ENCODE measurements around the gene TRNP1. TPM values are rescaled to one million over a fixed set of nuclear protein-coding genes. Genes with fewer than 3 reads are reported as not detected.

TRNP1 gene
- total and polyA plus RNA-seq, 4 donors = 0.97 to 10.0 (median 2.4) TPM

DNA sequence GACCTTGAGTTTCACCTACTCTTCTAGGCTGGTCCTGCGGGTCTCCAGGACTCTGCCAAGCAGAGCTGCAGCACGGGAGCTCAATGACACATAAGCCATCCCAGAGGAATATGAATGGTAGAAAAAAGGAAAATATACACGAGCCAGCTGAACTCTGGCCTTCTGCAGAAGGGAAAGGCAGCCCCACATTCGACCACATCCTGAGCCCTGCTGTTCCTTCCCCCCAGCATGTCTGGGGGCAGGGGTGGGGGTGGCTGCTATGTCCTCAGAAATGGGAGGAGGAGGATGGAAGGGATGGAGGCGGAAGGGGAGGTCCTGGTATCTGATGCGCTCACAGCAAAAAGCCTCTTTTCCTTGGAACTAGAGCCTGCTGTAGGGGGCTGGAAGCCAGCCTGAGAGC lies 21.1 kb upstream of the TRNP1 start:
- 69% methylated on average over 6 of the region's 6 CpGs for WGBS
- no peak for DNase-seq (ENCODE audit: low spot score)
- Histone ChIP-seq H3K36me3 (ENCODE audit: control insufficient read depth in 4 of 4, insufficient read depth in 3 of 4, low read depth in 1 of 4, low read length in 3 of 4) (no peaks in the 10 kb centered on the region), H3K9ac (ENCODE audit: low read depth in 1 of 2, low read length in 2 of 2) (no peak overlapping the region), H3K4me1 (ENCODE audit: control insufficient read depth in 4 of 4, insufficient read depth in 4 of 4, low read length in 3 of 4) (no peaks in the 10 kb centered on the region), H3K27me3 (ENCODE audit: control insufficient read depth in 4 of 4, insufficient read depth in 4 of 4, low read length in 3 of 4) (no peaks in the 10 kb centered on the region), H3K27ac (ENCODE audit: low read depth in 1 of 2, low read length in 2 of 2) (no peak overlapping the region), H3K4me3 (ENCODE audit: low read depth in 1 of 3, low read length in 3 of 3) (no peak overlapping the region), H3K9me3 (ENCODE audit: control insufficient read depth in 4 of 4, low read length in 3 of 4) (no peaks in the 10 kb centered on the region)
- TF ChIP-seq HNF4A (conservative IDR thresholded peaks at IDR 0.05) (no peak), TAF1 (conservative IDR thresholded peaks at IDR 0.05) (no peak)

DNA sequence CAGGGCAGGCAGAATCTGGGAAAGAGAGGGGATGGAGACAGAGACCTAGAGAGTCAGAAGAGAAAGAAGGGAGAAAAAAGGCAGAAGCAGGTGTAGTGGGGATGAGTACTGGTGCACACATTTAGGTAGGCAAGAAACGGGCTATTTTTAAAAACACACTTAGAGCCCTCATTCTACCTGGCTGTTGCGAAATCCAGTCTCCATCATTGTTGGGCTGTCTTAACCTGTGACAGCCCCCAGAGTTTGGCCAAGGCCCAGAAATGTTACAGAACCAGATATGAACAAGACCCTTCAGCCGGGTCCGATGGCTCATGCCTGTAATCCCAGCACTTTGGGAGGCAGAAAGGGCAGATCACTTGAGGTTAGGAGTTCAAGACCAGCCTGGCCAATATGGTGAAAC lies 20.7 kb upstream of the TRNP1 start:
- WGBS = 93% methylated on average over 4 of the region's 4 CpGs
- TF ChIP-seq FOXA1 (IDR thresholded peaks at IDR 0.05) (no peak), HNF4A (conservative IDR thresholded peaks at IDR 0.05) (no peak), GABPA (IDR thresholded peaks at IDR 0.05 in 1 of 2, conservative IDR thresholded peaks at IDR 0.05 in 1 of 2) (no peak), TAF1 (conservative IDR thresholded peaks at IDR 0.05) (no peak), YY1 (IDR thresholded peaks at IDR 0.05) (no peak), NR2F2 (IDR thresholded peaks at IDR 0.05) (no peak)
- TF ChIP-seq, protein P1, sequence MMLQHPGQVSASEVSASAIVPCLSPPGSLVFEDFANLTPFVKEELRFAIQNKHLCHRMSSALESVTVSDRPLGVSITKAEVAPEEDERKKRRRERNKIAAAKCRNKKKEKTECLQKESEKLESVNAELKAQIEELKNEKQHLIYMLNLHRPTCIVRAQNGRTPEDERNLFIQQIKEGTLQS (IDR thresholded peaks at IDR 0.05) = no peak
- TF ChIP-seq, protein P2, sequence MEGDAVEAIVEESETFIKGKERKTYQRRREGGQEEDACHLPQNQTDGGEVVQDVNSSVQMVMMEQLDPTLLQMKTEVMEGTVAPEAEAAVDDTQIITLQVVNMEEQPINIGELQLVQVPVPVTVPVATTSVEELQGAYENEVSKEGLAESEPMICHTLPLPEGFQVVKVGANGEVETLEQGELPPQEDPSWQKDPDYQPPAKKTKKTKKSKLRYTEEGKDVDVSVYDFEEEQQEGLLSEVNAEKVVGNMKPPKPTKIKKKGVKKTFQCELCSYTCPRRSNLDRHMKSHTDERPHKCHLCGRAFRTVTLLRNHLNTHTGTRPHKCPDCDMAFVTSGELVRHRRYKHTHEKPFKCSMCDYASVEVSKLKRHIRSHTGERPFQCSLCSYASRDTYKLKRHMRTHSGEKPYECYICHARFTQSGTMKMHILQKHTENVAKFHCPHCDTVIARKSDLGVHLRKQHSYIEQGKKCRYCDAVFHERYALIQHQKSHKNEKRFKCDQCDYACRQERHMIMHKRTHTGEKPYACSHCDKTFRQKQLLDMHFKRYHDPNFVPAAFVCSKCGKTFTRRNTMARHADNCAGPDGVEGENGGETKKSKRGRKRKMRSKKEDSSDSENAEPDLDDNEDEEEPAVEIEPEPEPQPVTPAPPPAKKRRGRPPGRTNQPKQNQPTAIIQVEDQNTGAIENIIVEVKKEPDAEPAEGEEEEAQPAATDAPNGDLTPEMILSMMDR (IDR thresholded peaks at IDR 0.05; ENCODE audit: low read depth, low read length, missing input control) = no peak
- TF ChIP-seq, protein P3, sequence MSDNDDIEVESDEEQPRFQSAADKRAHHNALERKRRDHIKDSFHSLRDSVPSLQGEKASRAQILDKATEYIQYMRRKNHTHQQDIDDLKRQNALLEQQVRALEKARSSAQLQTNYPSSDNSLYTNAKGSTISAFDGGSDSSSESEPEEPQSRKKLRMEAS (IDR thresholded peaks at IDR 0.05) = no peak
- TF ChIP-seq, protein P4, sequence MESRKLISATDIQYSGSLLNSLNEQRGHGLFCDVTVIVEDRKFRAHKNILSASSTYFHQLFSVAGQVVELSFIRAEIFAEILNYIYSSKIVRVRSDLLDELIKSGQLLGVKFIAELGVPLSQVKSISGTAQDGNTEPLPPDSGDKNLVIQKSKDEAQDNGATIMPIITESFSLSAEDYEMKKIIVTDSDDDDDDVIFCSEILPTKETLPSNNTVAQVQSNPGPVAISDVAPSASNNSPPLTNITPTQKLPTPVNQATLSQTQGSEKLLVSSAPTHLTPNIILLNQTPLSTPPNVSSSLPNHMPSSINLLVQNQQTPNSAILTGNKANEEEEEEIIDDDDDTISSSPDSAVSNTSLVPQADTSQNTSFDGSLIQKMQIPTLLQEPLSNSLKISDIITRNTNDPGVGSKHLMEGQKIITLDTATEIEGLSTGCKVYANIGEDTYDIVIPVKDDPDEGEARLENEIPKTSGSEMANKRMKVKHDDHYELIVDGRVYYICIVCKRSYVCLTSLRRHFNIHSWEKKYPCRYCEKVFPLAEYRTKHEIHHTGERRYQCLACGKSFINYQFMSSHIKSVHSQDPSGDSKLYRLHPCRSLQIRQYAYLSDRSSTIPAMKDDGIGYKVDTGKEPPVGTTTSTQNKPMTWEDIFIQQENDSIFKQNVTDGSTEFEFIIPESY (IDR thresholded peaks at IDR 0.05) = no peak
- H3K27me3 ChIP-seq (ENCODE audit: control insufficient read depth in 4 of 4, insufficient read depth in 4 of 4, low read length in 3 of 4) = no peaks in the 10 kb centered on the region
- H3K9ac ChIP-seq (ENCODE audit: low read depth in 1 of 2, low read length in 2 of 2) = no peak overlapping the region
- H3K4me1 ChIP-seq (ENCODE audit: control insufficient read depth in 4 of 4, insufficient read depth in 4 of 4, low read length in 3 of 4) = no peaks in the 10 kb centered on the region
- no peak for DNase-seq (ENCODE audit: low spot score)
- no peaks in the 10 kb centered on the region for H3K36me3 ChIP-seq (ENCODE audit: control insufficient read depth in 4 of 4, insufficient read depth in 3 of 4, low read depth in 1 of 4, low read length in 3 of 4)
- H3K4me3 ChIP-seq (ENCODE audit: low read depth in 1 of 3, low read length in 3 of 3) = no peak overlapping the region
- H3K27ac ChIP-seq (ENCODE audit: low read depth in 1 of 2, low read length in 2 of 2) = no peak overlapping the region
- no peaks in the 10 kb centered on the region for H3K9me3 ChIP-seq (ENCODE audit: control insufficient read depth in 4 of 4, low read length in 3 of 4)

DNA sequence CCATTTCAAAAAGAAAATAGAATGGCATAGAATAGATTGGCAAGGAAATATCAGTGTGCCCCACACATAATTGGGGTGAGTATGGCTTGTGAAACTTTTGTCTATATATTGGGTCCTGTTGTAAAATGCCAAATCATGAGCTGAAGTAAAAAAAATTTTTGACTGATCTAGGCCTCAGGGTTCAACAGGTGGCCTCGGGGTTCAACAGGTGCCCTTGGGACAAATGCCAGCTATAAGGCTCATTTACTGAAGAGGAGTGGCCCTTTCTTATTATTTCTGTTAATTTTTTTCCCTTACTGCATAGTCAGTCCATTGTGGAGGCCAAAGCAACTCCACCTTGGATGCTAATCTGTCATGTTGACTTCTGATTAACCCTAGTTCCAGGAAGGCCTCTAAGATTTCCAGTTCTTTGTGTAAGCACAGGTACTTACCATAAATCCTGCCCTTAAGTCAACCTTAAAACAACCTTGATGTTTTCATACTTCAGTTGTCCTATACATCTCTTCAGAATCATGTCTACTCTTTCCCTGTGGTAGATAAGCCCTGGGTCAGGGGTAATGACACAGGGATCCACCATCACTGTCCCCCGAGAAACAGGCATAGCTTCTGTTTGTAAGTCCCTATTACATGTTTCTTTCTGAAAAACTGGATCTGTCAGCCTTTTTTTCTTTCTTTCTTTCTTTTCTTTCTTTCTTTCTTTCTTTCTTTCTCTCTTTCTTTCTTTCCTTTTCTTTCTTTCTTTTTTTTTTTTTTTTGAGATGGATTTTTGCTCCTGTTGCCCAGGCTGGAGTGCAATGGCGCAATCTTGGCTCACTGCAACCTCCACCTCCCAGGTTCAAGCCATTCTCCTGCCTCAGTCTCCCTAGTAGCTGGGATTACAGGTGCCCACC lies 16.6 kb upstream of the TRNP1 start:
- no peak overlapping the region for H3K9ac ChIP-seq (ENCODE audit: low read depth in 1 of 2, low read length in 2 of 2)
- no peak for DNase-seq (ENCODE audit: low spot score)
- no peak overlapping the region for H3K4me3 ChIP-seq (ENCODE audit: low read depth in 1 of 3, low read length in 3 of 3)
- H3K36me3 ChIP-seq (ENCODE audit: control insufficient read depth in 4 of 4, insufficient read depth in 3 of 4, low read depth in 1 of 4, low read length in 3 of 4) = no peaks in the 10 kb centered on the region
- H3K4me1 ChIP-seq (ENCODE audit: control insufficient read depth in 4 of 4, insufficient read depth in 4 of 4, low read length in 3 of 4) = no peaks in the 10 kb centered on the region
- H3K27me3 ChIP-seq (ENCODE audit: control insufficient read depth in 4 of 4, insufficient read depth in 4 of 4, low read length in 3 of 4) = no peaks in the 10 kb centered on the region
- no peak overlapping the region for H3K27ac ChIP-seq (ENCODE audit: low read depth in 1 of 2, low read length in 2 of 2)
- WGBS = 90% methylated on average over 3 of the region's 3 CpGs
- H3K9me3 ChIP-seq (ENCODE audit: control insufficient read depth in 4 of 4, low read length in 3 of 4) = no peaks in the 10 kb centered on the region
- TF ChIP-seq, protein P5, sequence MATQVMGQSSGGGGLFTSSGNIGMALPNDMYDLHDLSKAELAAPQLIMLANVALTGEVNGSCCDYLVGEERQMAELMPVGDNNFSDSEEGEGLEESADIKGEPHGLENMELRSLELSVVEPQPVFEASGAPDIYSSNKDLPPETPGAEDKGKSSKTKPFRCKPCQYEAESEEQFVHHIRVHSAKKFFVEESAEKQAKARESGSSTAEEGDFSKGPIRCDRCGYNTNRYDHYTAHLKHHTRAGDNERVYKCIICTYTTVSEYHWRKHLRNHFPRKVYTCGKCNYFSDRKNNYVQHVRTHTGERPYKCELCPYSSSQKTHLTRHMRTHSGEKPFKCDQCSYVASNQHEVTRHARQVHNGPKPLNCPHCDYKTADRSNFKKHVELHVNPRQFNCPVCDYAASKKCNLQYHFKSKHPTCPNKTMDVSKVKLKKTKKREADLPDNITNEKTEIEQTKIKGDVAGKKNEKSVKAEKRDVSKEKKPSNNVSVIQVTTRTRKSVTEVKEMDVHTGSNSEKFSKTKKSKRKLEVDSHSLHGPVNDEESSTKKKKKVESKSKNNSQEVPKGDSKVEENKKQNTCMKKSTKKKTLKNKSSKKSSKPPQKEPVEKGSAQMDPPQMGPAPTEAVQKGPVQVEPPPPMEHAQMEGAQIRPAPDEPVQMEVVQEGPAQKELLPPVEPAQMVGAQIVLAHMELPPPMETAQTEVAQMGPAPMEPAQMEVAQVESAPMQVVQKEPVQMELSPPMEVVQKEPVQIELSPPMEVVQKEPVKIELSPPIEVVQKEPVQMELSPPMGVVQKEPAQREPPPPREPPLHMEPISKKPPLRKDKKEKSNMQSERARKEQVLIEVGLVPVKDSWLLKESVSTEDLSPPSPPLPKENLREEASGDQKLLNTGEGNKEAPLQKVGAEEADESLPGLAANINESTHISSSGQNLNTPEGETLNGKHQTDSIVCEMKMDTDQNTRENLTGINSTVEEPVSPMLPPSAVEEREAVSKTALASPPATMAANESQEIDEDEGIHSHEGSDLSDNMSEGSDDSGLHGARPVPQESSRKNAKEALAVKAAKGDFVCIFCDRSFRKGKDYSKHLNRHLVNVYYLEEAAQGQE (IDR thresholded peaks at IDR 0.05) = no peak
- no peak for TF ChIP-seq GABPA (IDR thresholded peaks at IDR 0.05 in 1 of 2, conservative IDR thresholded peaks at IDR 0.05 in 1 of 2)
- TF ChIP-seq, protein P3 (IDR thresholded peaks at IDR 0.05) = no peak
- TF ChIP-seq FOXA1 (IDR thresholded peaks at IDR 0.05) = no peak
- TF ChIP-seq RXRA (IDR thresholded peaks at IDR 0.05) = no peak
- no peak for TF ChIP-seq FOXA2 (IDR thresholded peaks at IDR 0.05)
- TF ChIP-seq HNF4G (IDR thresholded peaks at IDR 0.05) = no peak
- no peak for TF ChIP-seq YY1 (IDR thresholded peaks at IDR 0.05)
- no peak for TF ChIP-seq RAD21 (IDR thresholded peaks at IDR 0.05)
- no peak for TF ChIP-seq JUND (IDR thresholded peaks at IDR 0.05)
- TF ChIP-seq HNF4A (conservative IDR thresholded peaks at IDR 0.05) = no peak
- TF ChIP-seq EGR1 (IDR thresholded peaks at IDR 0.05; ENCODE audit: low read depth in 2 of 2) = no peak
